GM23338 (cell line): ENCODE results near the gene RBM19. TPM values are rescaled to one million over a fixed set of nuclear protein-coding genes. Genes with fewer than 3 reads are reported as not detected.

ENCODE experiments used
- ATAC-seq: fragments of 200-7000 bp; cut with Tn5 transposase; 3 replicates; pipeline ENCODE4 v1.9.1; 2020
- DNase-seq: peaks from one replicate; pipeline ENCODE4 v3.0.0-alpha.2; 2015; ENCODE audit warnings: low spot score
- H2AFZ ChIP-seq: fragments of 200-600 bp; sonication (generic); 2 replicates; pipeline ENCODE4 v1.8.0; 2016; ENCODE audit warnings: antibody characterized with exemption, mild to moderate bottlenecking, moderate library complexity
- H3F3A ChIP-seq: fragments of 200-600 bp; sonication (generic); replicated peaks from 2 replicates; pipeline ENCODE4 v1.8.0; 2017; ENCODE audit warnings: antibody characterized with exemption, mixed run types, low read depth
- H3K27ac ChIP-seq: fragments of 200-600 bp; sonication (generic); 2 replicates; pipeline ENCODE4 v1.6.1; 2016; ENCODE audit warnings: low read depth
- H3K27me3 ChIP-seq: fragments of 200-600 bp; sonication (generic); 2 replicates; pipeline ENCODE4 v1.8.0; 2016; ENCODE audit warnings: mild to moderate bottlenecking, mixed run types, moderate library complexity; ENCODE audit not compliant: insufficient read depth
- H3K36me3 ChIP-seq: fragments of 200-600 bp; sonication (generic); 2 replicates; pipeline ENCODE4 v1.8.0; 2016; ENCODE audit warnings: mild to moderate bottlenecking; ENCODE audit not compliant: insufficient read depth
- H3K4me1 ChIP-seq: fragments of 200-600 bp; sonication (generic); 2 replicates; pipeline ENCODE4 v1.8.0; 2016; ENCODE audit warnings: mild to moderate bottlenecking, moderate library complexity; ENCODE audit not compliant: insufficient read depth
- H3K4me2 ChIP-seq: fragments of 200-600 bp; sonication (generic); 2 replicates; pipeline ENCODE4 v1.7.1; 2017; ENCODE audit warnings: mixed run types
- H3K4me3 ChIP-seq: fragments of 200-600 bp; sonication (generic); 2 replicates; pipeline ENCODE4 v1.6.1; 2016; ENCODE audit warnings: mixed run types
- H3K79me2 ChIP-seq: fragments of 200-600 bp; sonication (generic); replicated peaks from 2 replicates; pipeline ENCODE4 v1.8.0; 2017; ENCODE audit warnings: mild to moderate bottlenecking; ENCODE audit not compliant: insufficient read depth
- H3K9me2 ChIP-seq: fragments of 200-600 bp; sonication (generic); 2 replicates; pipeline ENCODE4 v1.8.0; 2017; ENCODE audit not compliant: insufficient read depth
- H4K20me1 ChIP-seq: fragments of 200-600 bp; sonication (generic); replicated peaks from 2 replicates; pipeline ENCODE4 v1.8.0; 2017; ENCODE audit warnings: mild to moderate bottlenecking; ENCODE audit not compliant: insufficient read depth
- H3K27ac Mint-ChIP-seq: 2 replicates; pipeline ENCODE4 v1.8.0; 2020; ENCODE audit warnings: inconsistent platforms, mild to moderate bottlenecking, moderate library complexity, mixed read lengths
- H3K27me3 Mint-ChIP-seq: 3 replicates; pipeline ENCODE4 v1.8.0; 2022; ENCODE audit warnings: low read depth, mild to moderate bottlenecking, moderate library complexity, mixed read lengths, inconsistent platforms; ENCODE audit not compliant: insufficient read depth, poor library complexity
- H3K36me3 Mint-ChIP-seq: 3 replicates; pipeline ENCODE4 v1.8.0; 2021; ENCODE audit warnings: low read depth, mild to moderate bottlenecking, inconsistent platforms, moderate library complexity, mixed read lengths
- H3K4me1 Mint-ChIP-seq: 3 replicates; pipeline ENCODE4 v1.8.0; 2020; ENCODE audit warnings: mild to moderate bottlenecking, inconsistent platforms, mixed read lengths
- H3K4me3 Mint-ChIP-seq: 3 replicates; pipeline ENCODE4 v1.8.0; 2021; ENCODE audit warnings: moderate library complexity, mild to moderate bottlenecking, inconsistent platforms, mixed read lengths
- H3K9me3 Mint-ChIP-seq: 3 replicates; pipeline ENCODE4 v1.8.0; 2020; ENCODE audit warnings: moderate library complexity, mild to moderate bottlenecking, inconsistent platforms, mixed read lengths
- CREB1 ChIP-seq: fragments of 250-450 bp; sonication (Bioruptor Pico); IDR thresholded peaks from 2 replicates; pipeline ENCODE4 v1.5.0; 2020; ENCODE audit warnings: low read depth, mild to moderate bottlenecking, moderate library complexity
- polyA plus RNA-seq: library from polyadenylated mRNA; unstranded; fragments of >200 nt; fragmentation: Nextera tagmentation; extraction: Ambion mirVana; gene quantifications from 2 replicates; pipeline ENCODE4 v1.2.1, GENCODE V29; 2016
- total RNA-seq: library from RNA; depleted of rRNA; stranded (reverse); fragments of >200 nt; shearing (Covaris generic); gene quantifications from 2 replicates; pipeline ENCODE4 v1.2.3, GENCODE V29; 2014
- TF ChIP-seq, protein P1 (sequence below), 2 experiments: fragments of 200-600 bp in 1 of 2; sonication (generic) in 1 of 2; conservative IDR thresholded peaks; 2 replicates each; pipeline versions ENCODE4 v1.5.1 to v1.6.1; 2016 to 2017; ENCODE audit warnings: antibody characterized with exemption in 2 of 2, low read depth in 2 of 2, mild to moderate bottlenecking in 2 of 2, moderate library complexity in 1 of 2
- TF ChIP-seq, protein P2 (sequence below): fragments of 250-450 bp; sonication (Bioruptor Pico); IDR thresholded peaks from 2 replicates; pipeline ENCODE4 v1.5.0; 2020; ENCODE audit warnings: mild to moderate bottlenecking, moderate library complexity

The RBM19 gene
- total and polyA plus RNA-seq, 2 experiments from 2014 or later, result 43.4 to 56.7 TPM

DNA sequence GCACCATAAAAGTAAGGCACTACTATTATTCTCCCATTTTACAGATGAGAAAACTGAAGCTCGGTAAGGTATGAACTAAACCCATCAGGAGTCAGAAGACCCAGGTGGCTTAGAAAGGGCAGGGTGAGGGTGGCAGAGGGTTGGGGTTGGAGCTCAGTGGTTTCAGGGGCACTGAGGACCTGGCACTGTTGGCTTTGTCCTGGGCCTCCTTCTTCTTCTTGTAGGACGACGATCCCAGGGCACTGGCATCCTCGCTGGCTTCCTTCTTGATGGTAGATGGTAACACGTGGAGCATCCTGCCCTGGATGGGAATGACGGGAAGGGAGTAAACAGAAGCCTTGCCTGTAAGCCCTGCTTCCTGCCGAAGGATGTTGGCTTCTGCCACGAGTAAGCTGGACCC lies 19.9 kb downstream of the RBM19 start:
- Mint-ChIP-seq H3K36me3 (peaks cover 79% of the 10 kb centered on the region), H3K4me1 (no peaks in the 10 kb centered on the region), H3K27ac (no peak overlapping the region), H3K9me3 (no peaks in the 10 kb centered on the region), H3K4me3 (no peak overlapping the region), H3K27me3 (peaks cover 4% of the 10 kb centered on the region)
- DNase-seq (no peak), ATAC-seq (no peak)
- no peak overlapping the region for H3K4me3 ChIP-seq
- H3K79me2 ChIP-seq, result no peaks in the 10 kb centered on the region
- no peak overlapping the region for H3K4me2 ChIP-seq
- no peaks in the 10 kb centered on the region for H3K9me2 ChIP-seq
- H4K20me1 ChIP-seq, result no peaks in the 10 kb centered on the region; the same call in 1 of the 2 replicates
- peaks cover 29% of the 10 kb centered on the region for H3K36me3 ChIP-seq
- no peaks in the 10 kb centered on the region for H3F3A ChIP-seq
- no peak overlapping the region for H3K27ac ChIP-seq
- H2AFZ ChIP-seq, result no peak overlapping the region
- H3K27me3 ChIP-seq, result no peaks in the 10 kb centered on the region
- no peaks in the 10 kb centered on the region for H3K4me1 ChIP-seq
- TF ChIP-seq, protein P1, sequence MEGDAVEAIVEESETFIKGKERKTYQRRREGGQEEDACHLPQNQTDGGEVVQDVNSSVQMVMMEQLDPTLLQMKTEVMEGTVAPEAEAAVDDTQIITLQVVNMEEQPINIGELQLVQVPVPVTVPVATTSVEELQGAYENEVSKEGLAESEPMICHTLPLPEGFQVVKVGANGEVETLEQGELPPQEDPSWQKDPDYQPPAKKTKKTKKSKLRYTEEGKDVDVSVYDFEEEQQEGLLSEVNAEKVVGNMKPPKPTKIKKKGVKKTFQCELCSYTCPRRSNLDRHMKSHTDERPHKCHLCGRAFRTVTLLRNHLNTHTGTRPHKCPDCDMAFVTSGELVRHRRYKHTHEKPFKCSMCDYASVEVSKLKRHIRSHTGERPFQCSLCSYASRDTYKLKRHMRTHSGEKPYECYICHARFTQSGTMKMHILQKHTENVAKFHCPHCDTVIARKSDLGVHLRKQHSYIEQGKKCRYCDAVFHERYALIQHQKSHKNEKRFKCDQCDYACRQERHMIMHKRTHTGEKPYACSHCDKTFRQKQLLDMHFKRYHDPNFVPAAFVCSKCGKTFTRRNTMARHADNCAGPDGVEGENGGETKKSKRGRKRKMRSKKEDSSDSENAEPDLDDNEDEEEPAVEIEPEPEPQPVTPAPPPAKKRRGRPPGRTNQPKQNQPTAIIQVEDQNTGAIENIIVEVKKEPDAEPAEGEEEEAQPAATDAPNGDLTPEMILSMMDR (conservative IDR thresholded peaks at IDR 0.05; ENCODE audit: low read depth in 2 of 2), result no peak
- TF ChIP-seq, protein P2, sequence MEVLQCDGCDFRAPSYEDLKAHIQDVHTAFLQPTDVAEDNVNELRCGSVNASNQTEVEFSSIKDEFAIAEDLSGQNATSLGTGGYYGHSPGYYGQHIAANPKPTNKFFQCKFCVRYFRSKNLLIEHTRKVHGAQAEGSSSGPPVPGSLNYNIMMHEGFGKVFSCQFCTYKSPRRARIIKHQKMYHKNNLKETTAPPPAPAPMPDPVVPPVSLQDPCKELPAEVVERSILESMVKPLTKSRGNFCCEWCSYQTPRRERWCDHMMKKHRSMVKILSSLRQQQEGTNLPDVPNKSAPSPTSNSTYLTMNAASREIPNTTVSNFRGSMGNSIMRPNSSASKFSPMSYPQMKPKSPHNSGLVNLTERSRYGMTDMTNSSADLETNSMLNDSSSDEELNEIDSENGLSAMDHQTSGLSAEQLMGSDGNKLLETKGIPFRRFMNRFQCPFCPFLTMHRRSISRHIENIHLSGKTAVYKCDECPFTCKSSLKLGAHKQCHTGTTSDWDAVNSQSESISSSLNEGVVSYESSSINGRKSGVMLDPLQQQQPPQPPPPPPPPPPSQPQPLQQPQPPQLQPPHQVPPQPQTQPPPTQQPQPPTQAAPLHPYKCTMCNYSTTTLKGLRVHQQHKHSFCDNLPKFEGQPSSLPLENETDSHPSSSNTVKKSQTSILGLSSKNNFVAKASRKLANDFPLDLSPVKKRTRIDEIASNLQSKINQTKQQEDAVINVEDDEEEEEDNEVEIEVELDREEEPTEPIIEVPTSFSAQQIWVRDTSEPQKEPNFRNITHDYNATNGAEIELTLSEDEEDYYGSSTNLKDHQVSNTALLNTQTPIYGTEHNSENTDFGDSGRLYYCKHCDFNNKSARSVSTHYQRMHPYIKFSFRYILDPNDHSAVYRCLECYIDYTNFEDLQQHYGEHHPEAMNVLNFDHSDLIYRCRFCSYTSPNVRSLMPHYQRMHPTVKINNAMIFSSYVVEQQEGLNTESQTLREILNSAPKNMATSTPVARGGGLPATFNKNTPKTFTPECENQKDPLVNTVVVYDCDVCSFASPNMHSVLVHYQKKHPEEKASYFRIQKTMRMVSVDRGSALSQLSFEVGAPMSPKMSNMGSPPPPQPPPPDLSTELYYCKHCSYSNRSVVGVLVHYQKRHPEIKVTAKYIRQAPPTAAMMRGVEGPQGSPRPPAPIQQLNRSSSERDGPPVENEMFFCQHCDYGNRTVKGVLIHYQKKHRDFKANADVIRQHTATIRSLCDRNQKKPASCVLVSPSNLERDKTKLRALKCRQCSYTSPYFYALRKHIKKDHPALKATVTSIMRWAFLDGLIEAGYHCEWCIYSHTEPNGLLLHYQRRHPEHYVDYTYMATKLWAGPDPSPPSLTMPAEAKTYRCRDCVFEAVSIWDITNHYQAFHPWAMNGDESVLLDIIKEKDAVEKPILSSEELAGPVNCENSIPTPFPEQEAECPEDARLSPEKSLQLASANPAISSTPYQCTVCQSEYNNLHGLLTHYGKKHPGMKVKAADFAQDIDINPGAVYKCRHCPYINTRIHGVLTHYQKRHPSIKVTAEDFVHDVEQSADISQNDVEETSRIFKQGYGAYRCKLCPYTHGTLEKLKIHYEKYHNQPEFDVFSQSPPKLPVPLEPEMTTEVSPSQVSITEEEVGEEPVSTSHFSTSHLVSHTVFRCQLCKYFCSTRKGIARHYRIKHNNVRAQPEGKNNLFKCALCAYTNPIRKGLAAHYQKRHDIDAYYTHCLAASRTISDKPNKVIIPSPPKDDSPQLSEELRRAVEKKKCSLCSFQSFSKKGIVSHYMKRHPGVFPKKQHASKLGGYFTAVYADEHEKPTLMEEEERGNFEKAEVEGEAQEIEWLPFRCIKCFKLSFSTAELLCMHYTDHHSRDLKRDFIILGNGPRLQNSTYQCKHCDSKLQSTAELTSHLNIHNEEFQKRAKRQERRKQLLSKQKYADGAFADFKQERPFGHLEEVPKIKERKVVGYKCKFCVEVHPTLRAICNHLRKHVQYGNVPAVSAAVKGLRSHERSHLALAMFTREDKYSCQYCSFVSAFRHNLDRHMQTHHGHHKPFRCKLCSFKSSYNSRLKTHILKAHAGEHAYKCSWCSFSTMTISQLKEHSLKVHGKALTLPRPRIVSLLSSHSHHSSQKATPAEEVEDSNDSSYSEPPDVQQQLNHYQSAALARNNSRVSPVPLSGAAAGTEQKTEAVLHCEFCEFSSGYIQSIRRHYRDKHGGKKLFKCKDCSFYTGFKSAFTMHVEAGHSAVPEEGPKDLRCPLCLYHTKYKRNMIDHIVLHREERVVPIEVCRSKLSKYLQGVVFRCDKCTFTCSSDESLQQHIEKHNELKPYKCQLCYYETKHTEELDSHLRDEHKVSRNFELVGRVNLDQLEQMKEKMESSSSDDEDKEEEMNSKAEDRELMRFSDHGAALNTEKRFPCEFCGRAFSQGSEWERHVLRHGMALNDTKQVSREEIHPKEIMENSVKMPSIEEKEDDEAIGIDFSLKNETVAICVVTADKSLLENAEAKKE, result no peak
- TF ChIP-seq CREB1, result no peak
